Hepatocyte (in vitro differentiated cells): ENCODE data around the gene SLC25A38.

ENCODE experiments used
- EZH2 ChIP-seq: fragments of 200-600 bp; sonication (generic); IDR thresholded peaks from 2 replicates; pipeline ENCODE4 v1.6.1; 2016; ENCODE audit warnings: antibody characterized with exemption, mild to moderate bottlenecking, borderline replicate concordance
- TF ChIP-seq, protein P1 (sequence below): fragments of 200-600 bp; sonication (generic); IDR thresholded peaks from 2 replicates; pipeline ENCODE4 v1.5.1; 2016; ENCODE audit warnings: antibody characterized with exemption, mild to moderate bottlenecking; ENCODE audit not compliant: poor library complexity

- TF ChIP-seq, protein P1, sequence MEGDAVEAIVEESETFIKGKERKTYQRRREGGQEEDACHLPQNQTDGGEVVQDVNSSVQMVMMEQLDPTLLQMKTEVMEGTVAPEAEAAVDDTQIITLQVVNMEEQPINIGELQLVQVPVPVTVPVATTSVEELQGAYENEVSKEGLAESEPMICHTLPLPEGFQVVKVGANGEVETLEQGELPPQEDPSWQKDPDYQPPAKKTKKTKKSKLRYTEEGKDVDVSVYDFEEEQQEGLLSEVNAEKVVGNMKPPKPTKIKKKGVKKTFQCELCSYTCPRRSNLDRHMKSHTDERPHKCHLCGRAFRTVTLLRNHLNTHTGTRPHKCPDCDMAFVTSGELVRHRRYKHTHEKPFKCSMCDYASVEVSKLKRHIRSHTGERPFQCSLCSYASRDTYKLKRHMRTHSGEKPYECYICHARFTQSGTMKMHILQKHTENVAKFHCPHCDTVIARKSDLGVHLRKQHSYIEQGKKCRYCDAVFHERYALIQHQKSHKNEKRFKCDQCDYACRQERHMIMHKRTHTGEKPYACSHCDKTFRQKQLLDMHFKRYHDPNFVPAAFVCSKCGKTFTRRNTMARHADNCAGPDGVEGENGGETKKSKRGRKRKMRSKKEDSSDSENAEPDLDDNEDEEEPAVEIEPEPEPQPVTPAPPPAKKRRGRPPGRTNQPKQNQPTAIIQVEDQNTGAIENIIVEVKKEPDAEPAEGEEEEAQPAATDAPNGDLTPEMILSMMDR, result no peak
- no peak for TF ChIP-seq EZH2
Measured at GRCh38 chr3:39433642-39434041, 50.5 kb downstream of the SLC25A38 start.
